ENCODE measurements around the gene ZCWPW1.
"Not testable (repeated sequence)": the region's sequence is repeated elsewhere in the genome, so short reads cannot be mapped to it uniquely, and the experiment has no call there.

Gene ZCWPW1

GRCh38 chr7:100398239-100398638 lies 30.3 kb downstream of the ZCWPW1 start:
- DNase-seq = no peak

GRCh38 chr7:100397315-100398081 lies 31.0 kb downstream of the ZCWPW1 start:
- no peak for DNase-seq

- no peak for DNase-seq
Observed at GRCh38 chr7:100396421-100396982, 32.0 kb downstream of the ZCWPW1 start.

GRCh38 chr7:100394077-100394476 lies 34.4 kb downstream of the ZCWPW1 start:
- no peak for DNase-seq

GRCh38 chr7:100393233-100393905 lies 35.1 kb downstream of the ZCWPW1 start:
- no peak for DNase-seq

GRCh38 chr7:100390286-100391009 lies 38.1 kb downstream of the ZCWPW1 start:
- DNase-seq = no peak

- no peak for DNase-seq
Observed at GRCh38 chr7:100389437-100390088, 38.9 kb downstream of the ZCWPW1 start.

GRCh38 chr7:100387695-100388094 lies 40.8 kb downstream of the ZCWPW1 start:
- no peak for DNase-seq

GRCh38 chr7:100386940-100387339 lies 41.6 kb downstream of the ZCWPW1 start:
- no peak for DNase-seq

- DNase-seq = no peak
Observed at GRCh38 chr7:100384628-100385294, 43.7 kb downstream of the ZCWPW1 start.

GRCh38 chr7:100382234-100382853 lies 46.2 kb downstream of the ZCWPW1 start:
- DNase-seq = not testable (repeated sequence)

- not testable (repeated sequence) for DNase-seq
Observed at GRCh38 chr7:100381531-100382233, 46.8 kb downstream of the ZCWPW1 start.

- DNase-seq = no peak
Observed at GRCh38 chr7:100380196-100380595, 48.3 kb downstream of the ZCWPW1 start.

- DNase-seq = no peak
Observed at GRCh38 chr7:100378114-100378755, 50.3 kb downstream of the ZCWPW1 start.

- no peak for DNase-seq
Observed at GRCh38 chr7:100376066-100376465, 52.4 kb downstream of the ZCWPW1 start.

- DNase-seq = no peak
Observed at GRCh38 chr7:100374601-100375000, 53.9 kb downstream of the ZCWPW1 start.

GRCh38 chr7:100373870-100374598 lies 54.5 kb downstream of the ZCWPW1 start:
- DNase-seq = not testable (repeated sequence)

GRCh38 chr7:100373261-100373831 lies 55.2 kb downstream of the ZCWPW1 start, which contains the start of gene PILRA:
Gene PILRA (plus strand): TSS chr7:100373487. CDS start chr7:100373657, 170 bp downstream.
- no peak for DNase-seq

GRCh38 chr7:100372694-100373093 lies 55.8 kb downstream of the ZCWPW1 start:
- no peak for DNase-seq

Data from hematopoietic multipotent progenitor cell treated with erythropoietin and hydrocortisone succinate and interleukin-3 and kit ligand, for 8 days (in vitro differentiated cells).